Keratinocyte (primary cell): ENCODE data around the gene SH2D4B. TPM values are rescaled to one million over a fixed set of nuclear protein-coding genes. Genes with fewer than 3 reads are reported as not detected.

Source experiments
- DNase-seq: peaks from one replicate; pipeline ENCODE4 v3.0.0-alpha.2; 2011; ENCODE audit warnings: low read depth, missing footprints, low spot score
- FAIRE-seq: peaks from 2 replicates; lab custom pipeline; 2011; peaks lifted over from hg19 to GRCh38; lab: Jason Lieb, UNC
- H2AFZ ChIP-seq: 2 replicates; pipeline ENCODE4 v1.6.0; 2012; ENCODE audit warnings: low read length, control low read depth, inconsistent platforms; ENCODE audit not compliant: control insufficient read depth
- H3K27ac ChIP-seq: 2 replicates; pipeline ENCODE4 v1.5.1; 2011; ENCODE audit warnings: low read length; ENCODE audit not compliant: control insufficient read depth, insufficient read depth
- H3K27me3 ChIP-seq: 3 replicates; pipeline ENCODE4 v1.6.0; 2011; ENCODE audit warnings: low read length; ENCODE audit not compliant: control insufficient read depth, insufficient read depth; ENCODE audit errors: extremely low read depth
- H3K36me3 ChIP-seq, 2 experiments: 2 replicates in 1 of 2; 3 replicates in 1 of 2; pipeline ENCODE4 v1.5.1; 2011; ENCODE audit warnings: low read length in 2 of 2, mild to moderate bottlenecking in 1 of 2; ENCODE audit not compliant: control insufficient read depth in 2 of 2, insufficient read depth in 2 of 2; ENCODE audit errors: extremely low read depth in 1 of 2
- H3K4me1 ChIP-seq: 3 replicates; pipeline ENCODE4 v1.5.1; 2011; ENCODE audit warnings: low read length; ENCODE audit not compliant: control insufficient read depth, insufficient read depth; ENCODE audit errors: extremely low read depth
- H3K4me2 ChIP-seq: 3 replicates; pipeline ENCODE4 v1.6.0; 2011; ENCODE audit warnings: low read depth, low read length; ENCODE audit not compliant: control insufficient read depth, insufficient read depth; ENCODE audit errors: extremely low read depth
- H3K4me3 ChIP-seq, 3 experiments: fragments of 200-600 bp in 1 of 3; sonication (generic) in 1 of 3; 2 replicates in 2 of 3; 3 replicates in 1 of 3; pipeline ENCODE4 v1.5.1; 2011 to 2016; ENCODE audit warnings: low read length in 3 of 3, mild to moderate bottlenecking in 3 of 3, control low read depth in 2 of 3, inconsistent platforms in 1 of 3, low read depth in 1 of 3, mixed read lengths in 1 of 3, mixed run types in 1 of 3, moderate library complexity in 1 of 3; ENCODE audit not compliant: control insufficient read depth in 2 of 3, insufficient read depth in 2 of 3; ENCODE audit errors: extremely low read depth in 1 of 3
- H3K79me2 ChIP-seq: 2 replicates; pipeline ENCODE4 v1.6.0; 2012; ENCODE audit warnings: low read length; ENCODE audit not compliant: control insufficient read depth, insufficient read depth
- H3K9ac ChIP-seq: 3 replicates; pipeline ENCODE4 v1.6.0; 2011; ENCODE audit warnings: low read length; ENCODE audit not compliant: control insufficient read depth, insufficient read depth; ENCODE audit errors: extremely low read depth
- H3K9me1 ChIP-seq: 3 replicates; pipeline ENCODE4 v1.6.0; 2011; ENCODE audit warnings: low read length; ENCODE audit not compliant: control insufficient read depth, insufficient read depth; ENCODE audit errors: extremely low read depth
- H3K9me3 ChIP-seq: 2 replicates; pipeline ENCODE4 v1.5.1; 2012; ENCODE audit warnings: low read depth, low read length; ENCODE audit not compliant: control insufficient read depth
- H4K20me1 ChIP-seq: 3 replicates; pipeline ENCODE4 v1.6.0; 2011; ENCODE audit warnings: low read length; ENCODE audit not compliant: control insufficient read depth, insufficient read depth; ENCODE audit errors: extremely low read depth
- EZH2 ChIP-seq: IDR thresholded peaks from one replicate; pipeline ENCODE4 v1.6.1; 2012; ENCODE audit warnings: inconsistent platforms, mild to moderate bottlenecking, low read length, moderate library complexity
- dilution Hi-C: fragments of 300-500 bp; cut with MboI; formaldehyde crosslinking; loops from one replicate; pipeline ENCODE4 v1.7.0; 2020; ENCODE audit warnings: low sequenced_read_pairs; ENCODE audit not compliant: extremely low pct_ligation_motif_present
- polyA plus RNA-seq, 5 experiments: library from polyadenylated mRNA; depleted of rRNA in 3 of 5; stranded (reverse) in 3 of 5; stranded (forward) in 1 of 5; unstranded in 1 of 5; fragments of >200 nt; gene quantifications; 1 replicate in 1 of 5; 2 replicates in 3 of 5; 3 replicates in 1 of 5; pipeline versions ENCODE4 v1.2.1 to v1.2.3, GENCODE V29; 2011 to 2012; ENCODE audit warnings: missing spikeins in 2 of 5, low read depth in 1 of 5, low replicate concordance in 1 of 5
- TF ChIP-seq, protein P1 (sequence below), 3 experiments: IDR thresholded peaks in 1 of 3; conservative IDR thresholded peaks in 1 of 3; optimal IDR thresholded peaks in 1 of 3; 2 replicates in 2 of 3; 3 replicates in 1 of 3; pipeline versions ENCODE3 to v1.5.1; 2011; ENCODE audit warnings: low read length in 3 of 3, mild to moderate bottlenecking in 3 of 3, moderate library complexity in 2 of 3, control low read depth in 1 of 3, inconsistent platforms in 1 of 3; ENCODE audit not compliant: insufficient read depth in 2 of 3; ENCODE audit errors: extremely low read depth in 1 of 3

The SH2D4B gene
- polyA plus RNA-seq, 1 donor (not counting 4 experiments of a cell fraction or from before 2014, with no cell fraction given), result 0.22 TPM

DNA sequence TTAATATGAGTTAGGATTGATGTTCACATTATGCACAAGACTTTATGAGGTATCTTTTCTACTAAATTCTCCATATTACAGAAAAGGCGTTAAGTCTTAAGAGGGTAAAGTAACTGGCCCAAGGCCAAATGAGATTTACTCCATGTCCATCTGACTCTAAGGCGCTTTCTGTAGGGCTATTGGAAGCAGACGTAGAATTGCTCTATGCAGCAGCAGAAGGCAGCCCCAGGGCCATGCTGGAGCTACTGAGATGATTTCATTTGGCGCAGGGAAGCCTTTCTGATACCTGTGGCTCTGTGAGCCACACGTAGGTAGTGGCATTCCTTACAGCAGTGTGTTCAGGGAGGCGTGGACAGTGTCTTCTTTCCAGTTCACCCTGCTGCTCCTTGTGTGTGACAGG is 133.1 kb downstream of the SH2D4B start:
- TF ChIP-seq EZH2, result no peak
- TF ChIP-seq, protein P1, sequence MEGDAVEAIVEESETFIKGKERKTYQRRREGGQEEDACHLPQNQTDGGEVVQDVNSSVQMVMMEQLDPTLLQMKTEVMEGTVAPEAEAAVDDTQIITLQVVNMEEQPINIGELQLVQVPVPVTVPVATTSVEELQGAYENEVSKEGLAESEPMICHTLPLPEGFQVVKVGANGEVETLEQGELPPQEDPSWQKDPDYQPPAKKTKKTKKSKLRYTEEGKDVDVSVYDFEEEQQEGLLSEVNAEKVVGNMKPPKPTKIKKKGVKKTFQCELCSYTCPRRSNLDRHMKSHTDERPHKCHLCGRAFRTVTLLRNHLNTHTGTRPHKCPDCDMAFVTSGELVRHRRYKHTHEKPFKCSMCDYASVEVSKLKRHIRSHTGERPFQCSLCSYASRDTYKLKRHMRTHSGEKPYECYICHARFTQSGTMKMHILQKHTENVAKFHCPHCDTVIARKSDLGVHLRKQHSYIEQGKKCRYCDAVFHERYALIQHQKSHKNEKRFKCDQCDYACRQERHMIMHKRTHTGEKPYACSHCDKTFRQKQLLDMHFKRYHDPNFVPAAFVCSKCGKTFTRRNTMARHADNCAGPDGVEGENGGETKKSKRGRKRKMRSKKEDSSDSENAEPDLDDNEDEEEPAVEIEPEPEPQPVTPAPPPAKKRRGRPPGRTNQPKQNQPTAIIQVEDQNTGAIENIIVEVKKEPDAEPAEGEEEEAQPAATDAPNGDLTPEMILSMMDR (optimal IDR thresholded peaks at IDR 0.05 in 1 of 3, IDR thresholded peaks at IDR 0.05 in 1 of 3, conservative IDR thresholded peaks at IDR 0.05 in 1 of 3; ENCODE audit: extremely low read depth in 1 of 3, insufficient read depth in 2 of 3, low read length in 3 of 3), result no peak
- DNase-seq (no peak), FAIRE-seq (no peak)
- Histone ChIP-seq H3K36me3 (no peaks in the 10 kb centered on the region), H3K4me2 (no peak overlapping the region), H3K9ac (no peak overlapping the region), H2AFZ (no peak overlapping the region), H3K27ac (no peak overlapping the region), H3K9me1 (no peaks in the 10 kb centered on the region), H3K27me3 (no peaks in the 10 kb centered on the region), H3K4me3 (no peak overlapping the region), H3K9me3 (no peaks in the 10 kb centered on the region), H4K20me1 (no peaks in the 10 kb centered on the region), H3K79me2 (no peaks in the 10 kb centered on the region), H3K4me1 (no peaks in the 10 kb centered on the region)
- dilution Hi-C loops, result no loop called here

DNA sequence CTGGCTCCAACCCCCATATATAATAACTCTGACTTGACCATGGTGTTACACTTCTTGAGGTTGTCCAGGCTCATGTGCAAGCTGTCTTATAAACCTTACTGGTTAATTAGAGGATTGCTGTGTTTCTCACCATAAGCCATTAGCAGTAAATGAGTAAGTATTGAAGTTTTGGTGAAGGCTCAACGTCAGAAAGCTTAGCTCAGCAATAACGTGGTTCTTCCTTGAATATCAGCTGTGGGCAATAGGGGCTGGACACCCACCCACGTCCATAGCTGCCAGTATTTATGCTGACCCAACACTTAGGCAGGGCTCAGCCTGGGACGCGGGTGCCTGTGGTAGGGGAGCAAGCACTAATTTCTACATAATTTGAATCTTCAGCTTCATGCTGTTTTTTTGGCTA is 134.1 kb downstream of the SH2D4B start:
- dilution Hi-C loops, result no loop called here
- Histone ChIP-seq H4K20me1 (no peaks in the 10 kb centered on the region), H2AFZ (no peak overlapping the region), H3K79me2 (no peaks in the 10 kb centered on the region), H3K27me3 (no peaks in the 10 kb centered on the region), H3K4me2 (no peak overlapping the region), H3K9ac (no peak overlapping the region), H3K27ac (no peak overlapping the region), H3K4me1 (no peaks in the 10 kb centered on the region), H3K36me3 (no peaks in the 10 kb centered on the region), H3K9me3 (no peaks in the 10 kb centered on the region), H3K4me3 (no peak overlapping the region), H3K9me1 (no peaks in the 10 kb centered on the region)
- DNase-seq (no peak), FAIRE-seq (no peak)
- TF ChIP-seq EZH2, result no peak
- TF ChIP-seq, protein P1 (optimal IDR thresholded peaks at IDR 0.05 in 1 of 3, IDR thresholded peaks at IDR 0.05 in 1 of 3, conservative IDR thresholded peaks at IDR 0.05 in 1 of 3; ENCODE audit: extremely low read depth in 1 of 3, insufficient read depth in 2 of 3, low read length in 3 of 3), result no peak
